OCI-LY7 (cell line): Measurements from ENCODE around the gene ZNF565.

Source experiments
- CTCF ChIP-seq: fragments of 200-600 bp; sonication (generic); conservative IDR thresholded peaks from 2 replicates; pipeline ENCODE4 v1.5.1; 2014; ENCODE audit warnings: mild to moderate bottlenecking, antibody characterized with exemption, low read length, moderate library complexity, mixed read lengths
- EZH2phosphoT487 ChIP-seq: fragments of 200-600 bp; sonication (generic); IDR thresholded peaks from 2 replicates; pipeline ENCODE4 v1.6.1; 2018; ENCODE audit warnings: low read depth, borderline replicate concordance, mild to moderate bottlenecking, mixed run types, antibody characterized with exemption, low read length, moderate library complexity, mixed read lengths

GRCh38 chr19:36255316-36255715 lies 40.9 kb upstream of the ZNF565 start:
- TF ChIP-seq CTCF = no peak
- TF ChIP-seq EZH2phosphoT487 = no peak
